Upper lobe of right lung (tissue), 1 donor: ENCODE data around the gene ACKR1. TPM values are rescaled to one million over a fixed set of nuclear protein-coding genes. Genes with fewer than 3 reads are reported as not detected.

ENCODE experiments used
- ATAC-seq: fragments of 200-7000 bp; cut with Tn5 transposase; one replicate; pipeline ENCODE4 v1.9.1; 2020; ENCODE audit warnings: mild to moderate bottlenecking, moderate library complexity
- DNase-seq: peaks from one replicate; pipeline ENCODE4 v3.0.0-alpha.2; 2020
- H3K27ac ChIP-seq: fragments of 200-600 bp; one replicate; pipeline ENCODE4 v1.8.0; 2022
- H3K27me3 ChIP-seq: fragments of 200-600 bp; one replicate; pipeline ENCODE4 v1.8.0; 2022; ENCODE audit warnings: mild to moderate bottlenecking
- H3K36me3 ChIP-seq: fragments of 200-600 bp; one replicate; pipeline ENCODE4 v1.8.0; 2022
- H3K4me1 ChIP-seq: fragments of 200-600 bp; one replicate; pipeline ENCODE4 v1.8.0; 2022
- H3K4me3 ChIP-seq: fragments of 200-600 bp; one replicate; pipeline ENCODE4 v1.8.0; 2022; ENCODE audit warnings: mild to moderate bottlenecking
- H3K9me3 ChIP-seq: fragments of 200-600 bp; one replicate; pipeline ENCODE4 v1.8.0; 2022
- intact Hi-C: fragments of 100-400 bp; cut with DNase I; formaldehyde crosslinking; loops from one replicate; pipeline ENCODE4 v1.11.0; 2022
- total RNA-seq: library from RNA; stranded (reverse); fragmentation: NEBNext Ultra II Directional; extraction: Animal tissue kit (Norgen Biotek cat#: 25700); gene quantifications from one replicate; pipeline ENCODE4 v1.2.1, GENCODE V29; 2021
- TF ChIP-seq, protein P1 (sequence below): fragments of 200-600 bp; IDR thresholded peaks from one replicate; pipeline ENCODE4 v1.8.0; 2022; ENCODE audit warnings: antibody characterized with exemption
- donor health status: DM: no; HTN: yes; CAD: no; lungs with severe emphysema.

ACKR1 gene
- total RNA-seq, 1 donor from 2014 or later: 146 TPM

DNA sequence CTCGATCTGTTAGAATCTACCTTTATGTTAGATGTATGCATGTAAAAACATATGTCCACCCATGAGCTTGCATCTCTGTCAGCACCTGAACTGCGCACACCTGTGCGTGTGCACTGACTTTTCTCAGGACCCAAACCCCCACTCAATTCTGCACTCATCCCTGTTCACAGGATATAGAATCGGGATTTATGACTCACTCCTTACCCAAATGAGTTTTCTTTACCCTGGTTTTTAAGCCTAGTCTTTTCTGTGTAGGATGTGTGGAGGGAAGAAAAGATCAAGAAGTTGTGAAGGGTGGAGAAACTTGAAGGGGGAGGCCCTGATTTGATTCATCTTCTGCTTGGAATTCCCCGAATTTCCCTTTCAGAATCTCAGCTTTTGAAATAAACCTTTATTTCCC is 2.4 kb downstream of the ACKR1 start:
- ATAC-seq (no peak), DNase-seq (no peak)
- H3K9me3 ChIP-seq: no peaks in the 10 kb centered on the region
- no peaks in the 10 kb centered on the region for H3K4me1 ChIP-seq
- H3K27ac ChIP-seq: peak overlapping the region; percentile 6
- peaks cover 18% of the 10 kb centered on the region for H3K27me3 ChIP-seq
- TF ChIP-seq, protein P1, sequence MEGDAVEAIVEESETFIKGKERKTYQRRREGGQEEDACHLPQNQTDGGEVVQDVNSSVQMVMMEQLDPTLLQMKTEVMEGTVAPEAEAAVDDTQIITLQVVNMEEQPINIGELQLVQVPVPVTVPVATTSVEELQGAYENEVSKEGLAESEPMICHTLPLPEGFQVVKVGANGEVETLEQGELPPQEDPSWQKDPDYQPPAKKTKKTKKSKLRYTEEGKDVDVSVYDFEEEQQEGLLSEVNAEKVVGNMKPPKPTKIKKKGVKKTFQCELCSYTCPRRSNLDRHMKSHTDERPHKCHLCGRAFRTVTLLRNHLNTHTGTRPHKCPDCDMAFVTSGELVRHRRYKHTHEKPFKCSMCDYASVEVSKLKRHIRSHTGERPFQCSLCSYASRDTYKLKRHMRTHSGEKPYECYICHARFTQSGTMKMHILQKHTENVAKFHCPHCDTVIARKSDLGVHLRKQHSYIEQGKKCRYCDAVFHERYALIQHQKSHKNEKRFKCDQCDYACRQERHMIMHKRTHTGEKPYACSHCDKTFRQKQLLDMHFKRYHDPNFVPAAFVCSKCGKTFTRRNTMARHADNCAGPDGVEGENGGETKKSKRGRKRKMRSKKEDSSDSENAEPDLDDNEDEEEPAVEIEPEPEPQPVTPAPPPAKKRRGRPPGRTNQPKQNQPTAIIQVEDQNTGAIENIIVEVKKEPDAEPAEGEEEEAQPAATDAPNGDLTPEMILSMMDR: no peak
- H3K4me3 ChIP-seq: peak overlapping the region; percentile 36
- intact Hi-C loops: no loop called here
- H3K36me3 ChIP-seq: no peaks in the 10 kb centered on the region

DNA sequence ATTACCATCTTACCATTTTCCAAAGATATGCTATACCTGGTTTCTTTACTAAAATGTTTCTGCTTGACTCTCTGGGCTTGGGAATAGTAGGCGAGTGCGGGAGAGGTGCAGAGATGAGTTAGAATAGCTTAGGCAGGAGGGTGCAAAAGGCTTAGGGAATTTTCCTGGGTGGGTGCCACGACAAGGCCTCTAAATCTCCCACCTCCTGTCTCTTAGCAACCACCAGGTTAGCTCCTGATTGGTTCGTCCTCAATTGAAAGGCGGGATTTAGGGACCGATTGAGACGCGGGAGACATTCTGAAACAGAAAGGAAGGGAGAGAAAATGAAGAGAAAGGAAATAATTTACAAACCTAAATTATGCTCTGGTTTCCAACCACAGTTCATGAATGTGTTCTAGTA is 3.1 kb downstream of the ACKR1 start:
- H3K4me3 ChIP-seq: peak overlapping the region; percentile 36
- intact Hi-C loops: no loop called here
- ATAC-seq (no peak), DNase-seq (no peak)
- H3K4me1 ChIP-seq: no peaks in the 10 kb centered on the region
- H3K27ac ChIP-seq: peak overlapping the region; percentile 6
- TF ChIP-seq, protein P1: no peak
- H3K27me3 ChIP-seq: peaks cover 18% of the 10 kb centered on the region
- no peaks in the 10 kb centered on the region for H3K36me3 ChIP-seq
- no peaks in the 10 kb centered on the region for H3K9me3 ChIP-seq

DNA sequence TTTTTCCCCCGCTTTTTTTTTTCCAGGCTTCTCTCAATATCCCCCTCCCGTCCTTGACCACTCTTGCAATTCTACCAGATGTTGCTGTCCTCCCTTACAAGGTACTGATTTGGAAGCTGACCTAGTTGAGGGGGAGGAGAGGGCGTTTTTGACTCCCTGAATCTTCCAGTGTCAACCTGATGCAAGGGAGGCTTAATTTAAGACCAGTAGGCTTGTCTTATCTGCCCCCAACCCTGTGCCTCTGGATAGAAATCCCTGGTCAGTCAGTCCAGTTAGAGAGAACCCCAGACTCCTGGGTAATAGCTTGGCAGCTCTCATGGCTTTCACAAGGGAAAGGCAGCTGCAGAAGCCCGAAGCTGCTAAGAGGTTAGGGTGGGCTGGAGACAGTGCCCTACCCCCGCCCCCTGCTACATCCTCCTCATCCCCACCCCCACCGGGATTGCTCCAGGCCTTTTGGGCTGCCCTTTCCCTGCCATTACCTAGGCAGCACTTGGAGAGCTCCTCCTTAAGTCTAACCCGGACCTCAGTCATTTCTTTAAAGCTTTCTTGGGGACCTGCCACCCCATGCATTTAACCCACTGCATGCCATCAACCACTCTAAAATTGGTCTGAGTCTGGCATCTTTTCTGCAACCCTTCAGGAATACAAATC is 3.6 kb downstream of the ACKR1 start:
- DNase-seq (no peak), ATAC-seq (no peak)
- peaks cover 18% of the 10 kb centered on the region for H3K27me3 ChIP-seq

DNA sequence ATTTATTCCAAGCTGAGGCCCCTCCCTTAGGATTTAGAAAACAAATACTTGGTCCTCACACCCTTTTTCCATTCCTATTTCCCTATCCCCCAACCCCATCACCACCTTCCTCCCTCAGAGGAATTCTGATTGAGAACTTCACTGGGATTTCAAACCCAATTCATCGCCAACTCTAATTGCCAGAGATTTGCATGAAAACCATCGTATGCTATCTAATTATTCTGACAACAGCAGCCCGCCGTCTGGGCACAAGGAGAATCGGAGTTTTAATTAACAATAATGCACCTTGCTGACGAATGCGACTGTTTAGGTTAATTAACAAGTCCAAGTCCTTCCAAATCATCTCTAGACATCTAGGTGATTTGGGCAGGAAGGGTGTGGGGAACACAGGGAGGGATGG is 4.4 kb downstream of the ACKR1 start:
- no peak overlapping the region for H3K4me3 ChIP-seq
- intact Hi-C loops: no loop called here
- ATAC-seq: no peak

More for the DNA sequence above, 3.6 kb downstream of the ACKR1 start:
- TF ChIP-seq, protein P1: no peak
- Histone ChIP-seq H3K4me3 (no peak overlapping the region), H3K9me3 (no peaks in the 10 kb centered on the region), H3K27ac (no peak overlapping the region), H3K36me3 (no peaks in the 10 kb centered on the region), H3K4me1 (no peaks in the 10 kb centered on the region)
- intact Hi-C loops: no loop called here

DNA sequence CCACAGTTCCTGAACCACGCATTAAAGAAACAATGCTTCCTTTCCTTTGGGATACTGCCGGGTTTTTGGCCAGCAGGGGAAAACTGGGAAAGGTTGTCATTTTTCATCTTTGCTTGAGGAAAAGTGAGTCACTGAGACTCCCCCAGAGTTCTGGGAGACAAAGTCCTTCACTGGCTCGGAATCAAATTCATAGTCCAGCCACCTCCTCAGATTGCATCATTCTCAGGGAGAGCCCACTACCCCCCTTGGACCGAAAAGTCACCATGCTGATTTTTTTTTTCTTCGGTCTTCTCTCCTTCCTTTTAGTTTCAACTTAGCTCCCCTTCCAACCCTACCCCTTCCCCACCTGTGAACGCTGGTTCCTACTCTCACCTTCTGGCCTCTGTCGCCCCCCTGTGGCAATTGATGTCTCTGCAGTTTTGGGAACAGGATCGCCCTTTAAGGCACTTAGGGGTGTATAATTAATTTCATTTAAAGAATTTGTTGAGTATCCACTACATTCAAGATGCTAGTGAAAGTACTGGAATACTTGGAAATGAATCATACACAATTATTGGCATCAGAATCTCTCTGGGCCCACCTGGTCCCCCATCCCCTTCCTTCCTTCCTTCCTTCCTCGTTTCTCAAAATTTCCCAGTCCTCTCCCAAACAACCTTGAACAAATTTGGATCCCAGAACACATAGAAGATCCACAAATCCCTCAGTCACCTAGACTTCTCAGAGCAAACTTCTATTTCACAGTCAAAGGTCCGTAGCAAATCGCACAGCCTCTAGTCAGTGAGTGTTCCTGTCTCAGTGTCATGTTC is 6.9 kb downstream of the ACKR1 start:
- ATAC-seq (peak; percentile 62), DNase-seq (no peak)
- TF ChIP-seq, protein P1: peak; percentile 83
- Histone ChIP-seq H3K27me3 (peaks cover 18% of the 10 kb centered on the region), H3K9me3 (no peaks in the 10 kb centered on the region), H3K36me3 (no peaks in the 10 kb centered on the region), H3K27ac (no peak overlapping the region), H3K4me1 (no peaks in the 10 kb centered on the region), H3K4me3 (no peak overlapping the region)
- intact Hi-C loops: loop anchor here (10.0 kb wide), 1 partner anchor 47 kb away; no protein-coding TSS in a partner anchor

More for the DNA sequence above, 4.4 kb downstream of the ACKR1 start:
- DNase-seq: no peak
- H3K9me3 ChIP-seq: no peaks in the 10 kb centered on the region
- H3K27me3 ChIP-seq: peaks cover 18% of the 10 kb centered on the region
- H3K4me1 ChIP-seq: no peaks in the 10 kb centered on the region
- TF ChIP-seq, protein P1: no peak
- no peaks in the 10 kb centered on the region for H3K36me3 ChIP-seq
- no peak overlapping the region for H3K27ac ChIP-seq
